Fibroblast of skin of right biceps (primary cell): ENCODE results near the gene AMMECR1L.

Experiments used
- DNase-seq: peaks from one replicate; pipeline ENCODE4 v3.0.0-alpha.2; 2013

Gene AMMECR1L

DNA sequence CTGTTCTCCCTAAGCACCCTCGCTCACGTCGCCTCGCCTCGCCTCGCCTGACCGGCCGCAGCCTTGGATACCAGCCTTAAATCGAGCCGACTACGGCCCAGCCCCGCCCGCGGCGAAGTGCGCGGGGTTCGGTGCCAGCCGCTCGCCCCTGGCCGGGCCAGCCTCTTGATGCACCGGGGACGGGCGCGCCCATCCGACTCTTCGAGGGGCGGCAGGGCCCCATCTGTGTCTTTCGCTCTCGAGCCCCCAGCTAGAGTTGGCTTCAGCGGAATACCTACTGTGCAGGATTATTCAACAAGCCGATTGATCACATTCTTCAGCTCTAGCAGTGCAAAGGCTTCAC, 808 bp upstream of the AMMECR1L start:
- peak; percentile 8 for DNase-seq

DNA sequence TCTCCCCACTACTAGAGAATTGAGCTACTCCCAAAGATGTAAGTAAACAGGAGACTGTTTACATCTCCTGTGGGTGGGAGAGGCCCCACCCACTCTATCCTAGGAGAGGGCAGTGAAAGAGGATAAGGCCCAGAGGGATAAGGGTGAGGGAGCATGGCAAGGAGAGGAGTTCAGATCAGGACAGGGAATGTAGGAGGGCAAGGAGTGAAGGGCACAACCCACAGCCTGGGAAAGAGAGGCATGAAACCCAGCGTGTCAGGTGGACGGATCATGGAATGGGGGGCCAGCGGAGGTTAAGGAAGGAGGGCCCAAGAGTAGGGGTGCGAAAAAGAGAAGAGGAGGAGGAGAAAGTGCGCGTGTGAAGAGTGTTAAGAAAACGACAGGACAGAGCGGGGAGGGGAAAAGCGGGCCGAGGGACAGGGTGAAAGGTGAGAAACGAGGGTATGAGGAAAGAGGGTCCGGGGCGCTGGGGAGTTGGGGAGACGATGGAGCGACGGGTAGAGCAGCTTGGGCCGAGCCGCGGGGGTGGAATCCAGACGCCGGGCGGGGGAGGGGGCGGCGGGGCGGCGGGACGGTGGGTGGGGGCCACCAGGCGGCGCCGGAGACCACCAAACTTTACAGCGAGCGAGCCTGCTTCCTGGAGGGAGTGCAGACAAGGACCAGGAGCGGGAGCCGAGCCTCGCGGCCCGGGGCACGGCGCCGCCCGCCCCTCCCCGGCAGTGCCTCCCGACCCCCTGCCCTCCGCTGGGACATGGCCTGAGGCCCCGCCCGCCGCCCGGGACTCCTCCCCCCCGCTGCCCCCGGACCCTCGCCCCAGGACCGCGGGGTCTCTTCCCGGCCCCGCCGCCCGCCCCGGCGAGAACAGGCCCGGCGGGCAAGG, 655 bp downstream of the AMMECR1L start:
- peak; percentile 38 for DNase-seq

DNA sequence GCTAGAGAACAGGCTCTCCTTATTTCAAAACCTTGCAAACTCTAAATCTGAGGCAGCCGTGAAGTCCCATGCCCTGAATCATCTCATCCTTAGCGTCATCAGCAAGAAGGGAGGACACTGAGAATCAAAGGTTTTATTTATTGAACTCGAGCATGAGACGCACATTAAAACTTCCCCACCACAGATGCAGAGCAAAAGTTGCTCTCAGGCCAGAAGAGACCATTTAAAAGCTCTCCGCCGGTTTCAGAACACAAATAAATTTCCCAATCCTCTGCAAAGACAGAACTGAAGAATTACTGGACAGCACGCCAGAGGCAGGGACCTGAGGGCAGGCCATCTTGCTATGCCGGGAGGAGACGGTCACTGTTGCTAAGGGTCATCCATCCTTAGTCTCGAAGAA, 1.3 kb downstream of the AMMECR1L start:
- DNase-seq = peak; percentile 59

DNA sequence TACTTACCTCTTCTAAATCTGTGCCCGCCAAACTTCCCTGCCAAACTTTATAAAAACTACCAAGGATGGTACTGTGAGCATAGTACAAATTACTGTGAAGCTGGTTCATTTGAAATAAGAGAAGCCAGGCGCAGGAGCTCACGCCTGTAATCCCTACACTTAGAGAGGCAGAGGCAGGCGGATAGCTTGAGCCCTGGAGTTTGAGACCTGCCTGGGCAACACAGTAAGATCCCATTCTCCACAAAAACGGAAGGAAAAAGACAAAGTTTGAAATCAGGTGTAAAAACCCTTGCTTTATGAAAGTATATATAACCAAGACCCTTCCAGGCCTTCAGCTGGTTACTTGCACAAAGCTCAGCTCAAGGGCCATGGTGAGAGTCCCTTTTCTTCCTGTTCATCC, 5.9 kb downstream of the AMMECR1L start:
- DNase-seq = no peak

DNA sequence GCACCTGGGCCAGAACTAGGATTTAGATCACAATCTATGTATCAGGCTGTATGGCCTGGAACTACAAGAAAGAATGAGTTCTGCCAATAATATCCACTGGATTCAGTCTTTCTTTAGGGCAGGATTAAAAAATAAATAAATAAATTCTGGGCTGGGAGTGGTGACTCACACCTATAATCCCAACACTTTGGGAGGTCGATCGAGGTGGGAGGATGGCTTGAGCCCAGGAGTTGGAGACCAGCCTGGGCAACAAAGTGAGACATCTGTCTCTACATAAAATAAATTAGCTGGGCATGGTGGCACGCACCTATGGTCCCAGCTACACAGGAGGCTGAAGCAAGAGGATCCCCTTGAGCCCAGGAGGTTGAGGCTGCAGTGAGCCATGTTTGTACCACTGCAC, 8.1 kb downstream of the AMMECR1L start:
- DNase-seq = peak; percentile 20

DNA sequence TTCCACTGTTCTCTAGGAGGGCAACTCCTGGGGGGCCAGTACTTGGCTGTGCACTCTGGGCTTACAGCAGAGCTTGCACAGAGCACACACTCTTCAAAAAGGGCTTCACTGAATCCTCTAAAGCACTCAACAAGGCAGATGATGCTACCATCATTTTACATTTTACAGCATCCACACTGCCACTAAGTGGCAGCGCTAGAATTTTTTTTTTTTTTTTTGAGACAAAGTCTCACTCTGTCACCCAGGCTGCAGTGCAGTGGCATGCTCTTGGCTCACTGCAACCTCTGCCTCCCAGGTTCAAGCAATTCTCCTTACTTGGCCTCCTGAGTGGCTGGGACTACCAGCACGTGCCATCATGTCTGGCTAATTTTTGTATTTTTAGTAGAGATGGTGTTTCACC, 8.6 kb downstream of the AMMECR1L start:
- DNase-seq = no peak

DNA sequence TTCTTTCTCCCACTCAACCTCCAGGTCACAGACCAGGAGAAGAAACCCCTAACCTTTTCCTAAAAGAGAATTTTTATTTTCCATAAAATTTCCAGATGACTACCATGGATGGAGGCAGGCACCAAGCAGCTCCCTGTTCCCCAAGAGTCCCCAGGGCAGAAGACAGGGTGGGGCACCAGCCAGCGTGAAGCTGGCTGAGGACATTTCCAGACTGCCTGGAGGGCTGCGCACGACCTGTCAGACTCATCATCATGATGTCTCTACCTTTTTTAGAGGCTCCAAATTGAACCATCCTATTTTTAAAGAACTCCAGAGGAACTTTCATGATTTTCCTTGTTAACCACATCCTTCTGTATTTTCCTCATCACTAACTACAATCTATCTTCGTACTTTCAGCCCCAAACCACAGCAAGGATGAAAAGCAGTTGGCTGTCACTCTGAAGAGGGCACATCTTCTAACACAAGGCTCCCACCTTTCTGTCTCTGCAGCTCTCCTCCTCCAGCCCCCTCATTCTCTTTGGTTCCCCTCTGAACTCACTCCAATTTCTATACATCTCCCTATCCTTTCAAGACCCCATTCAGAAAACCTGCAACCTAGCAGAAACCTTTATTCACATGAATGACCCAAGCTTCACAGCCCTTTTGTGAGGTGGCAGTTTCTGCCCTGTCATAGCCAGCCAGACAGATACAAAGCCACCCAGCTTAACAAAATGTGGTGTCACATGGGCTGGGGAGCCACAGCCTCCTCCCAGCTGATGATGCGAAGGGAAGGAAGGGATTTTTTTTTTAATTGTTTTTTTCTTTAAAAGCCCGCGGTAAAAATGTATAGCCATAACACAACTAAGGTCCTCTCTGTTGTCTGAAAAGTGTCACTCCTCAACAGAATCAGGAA, 11.1 kb downstream of the AMMECR1L start:
- DNase-seq = no peak

DNA sequence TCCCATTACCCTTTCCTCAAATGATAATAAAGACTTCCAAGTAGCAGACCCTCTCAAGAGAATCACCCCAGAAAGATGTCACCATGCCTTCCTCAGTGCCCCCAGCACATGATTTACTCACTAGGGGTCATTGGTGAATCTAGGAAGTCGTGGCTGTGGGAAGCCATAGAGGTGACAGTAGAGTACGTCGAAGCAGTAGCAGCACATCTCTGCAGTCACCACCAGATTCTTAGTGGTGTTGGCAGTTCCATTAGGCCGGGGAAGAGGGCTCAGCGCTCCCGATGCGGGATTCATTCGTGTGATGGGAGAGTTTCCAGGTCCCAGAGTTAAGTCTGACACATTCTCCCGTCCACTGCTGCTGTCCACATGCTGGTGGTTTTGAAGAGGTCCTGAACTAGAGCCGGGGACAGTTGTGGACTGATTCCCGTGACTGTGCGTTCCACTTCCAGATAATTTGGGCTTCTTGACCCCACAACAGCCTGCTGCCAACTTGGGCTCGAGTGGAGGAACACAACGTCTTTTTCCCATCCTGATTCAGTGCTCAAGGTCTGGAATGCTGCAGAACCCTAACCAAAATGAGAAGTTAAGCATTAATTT, 12.0 kb downstream of the AMMECR1L start:
- DNase-seq = no peak

DNA sequence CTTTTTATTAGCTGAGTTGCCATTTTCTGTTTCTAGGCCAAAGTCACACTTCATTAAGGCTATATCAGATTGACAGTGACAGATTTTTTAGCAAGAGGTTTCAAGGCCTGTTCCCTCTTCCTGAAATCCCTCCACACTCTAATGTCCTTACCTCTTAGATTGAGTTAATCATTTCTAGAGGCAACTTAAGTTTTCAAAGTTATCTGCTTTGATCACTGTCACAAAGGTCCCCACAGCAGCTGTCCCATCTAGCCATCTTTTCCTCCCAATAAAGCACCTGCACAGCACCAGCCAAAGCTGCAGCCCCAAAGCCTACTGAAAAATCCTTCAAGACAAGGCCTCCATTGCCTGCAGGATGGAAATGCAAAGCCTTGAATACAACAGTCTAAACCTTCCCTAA, 13.4 kb downstream of the AMMECR1L start:
- no peak for DNase-seq

DNA sequence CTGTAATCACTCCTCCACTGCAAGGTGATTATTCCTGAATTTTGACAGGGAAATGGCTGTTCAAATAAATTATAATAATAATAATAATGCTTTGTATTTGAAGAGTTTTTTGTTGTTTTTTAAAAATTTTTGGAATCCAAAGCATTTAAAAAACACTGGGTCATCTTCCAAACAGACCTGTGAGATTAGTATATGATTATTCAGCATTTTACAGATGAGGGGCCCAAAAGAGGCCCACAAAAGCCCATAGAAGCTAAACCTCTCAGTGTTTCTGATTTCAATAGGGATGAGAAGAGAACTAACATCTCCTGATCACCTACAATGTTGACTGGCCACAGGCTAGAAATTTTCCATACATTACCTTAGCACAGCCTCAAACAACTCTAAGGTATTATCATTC, 19.8 kb downstream of the AMMECR1L start:
- no peak for DNase-seq

DNA sequence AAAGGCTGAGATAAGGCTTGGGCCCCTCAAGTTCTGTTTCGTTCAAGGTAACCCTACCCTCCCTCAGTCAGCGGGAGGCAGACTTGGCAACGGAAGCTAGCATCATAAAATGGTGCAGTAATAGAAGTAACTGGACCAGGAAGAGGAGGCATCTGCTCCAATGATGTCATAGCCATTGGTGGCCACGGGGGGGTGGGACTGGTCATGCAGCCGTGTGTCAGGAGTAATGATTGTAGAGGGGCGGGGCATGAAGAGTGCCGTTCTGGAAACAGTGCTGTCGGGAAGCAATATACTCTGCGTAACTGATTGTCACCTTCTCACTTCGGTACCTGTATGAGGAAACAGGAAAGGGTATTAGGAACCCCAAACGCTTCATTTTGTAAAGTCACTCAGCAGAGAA, 20.9 kb downstream of the AMMECR1L start:
- peak; percentile 15 for DNase-seq

DNA sequence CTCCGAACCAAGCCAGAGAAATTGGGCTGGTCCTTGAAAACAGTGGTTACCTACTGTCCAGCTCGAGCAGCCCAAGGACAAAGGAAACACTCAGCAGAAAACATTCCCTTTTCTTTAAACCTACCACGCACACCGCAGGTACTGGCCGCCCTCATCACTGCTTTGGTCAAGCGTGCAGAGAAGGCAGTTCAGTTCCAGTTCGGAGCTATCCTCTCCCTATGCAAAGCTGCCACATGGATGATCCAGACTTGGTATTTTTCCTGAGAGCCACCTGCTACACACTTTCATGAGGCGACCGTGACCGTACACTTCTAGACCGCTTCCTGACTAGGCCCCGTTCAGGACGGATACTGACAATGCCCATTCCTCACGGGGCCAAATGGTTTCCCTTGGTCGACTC, 23.5 kb downstream of the AMMECR1L start:
- DNase-seq = no peak

DNA sequence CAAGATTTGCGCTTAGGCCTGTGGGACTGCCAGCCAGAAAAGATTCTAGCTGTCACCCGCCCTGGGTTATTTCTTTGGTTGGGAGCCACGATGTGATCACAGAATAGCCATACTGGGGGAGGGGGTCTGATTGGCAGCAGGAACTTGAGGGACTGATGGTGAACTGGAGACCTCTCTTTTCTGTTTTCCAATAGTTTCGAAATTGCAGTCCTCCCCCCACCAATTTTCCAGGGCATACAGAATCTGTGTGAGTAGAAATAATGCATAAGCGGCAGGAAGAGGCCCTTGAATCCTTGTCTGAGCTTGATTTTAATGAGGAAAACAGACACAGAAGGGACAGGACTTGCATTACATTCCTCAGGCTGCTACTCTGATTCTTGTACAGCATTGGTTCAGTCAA, 25.6 kb downstream of the AMMECR1L start:
- no peak for DNase-seq

DNA sequence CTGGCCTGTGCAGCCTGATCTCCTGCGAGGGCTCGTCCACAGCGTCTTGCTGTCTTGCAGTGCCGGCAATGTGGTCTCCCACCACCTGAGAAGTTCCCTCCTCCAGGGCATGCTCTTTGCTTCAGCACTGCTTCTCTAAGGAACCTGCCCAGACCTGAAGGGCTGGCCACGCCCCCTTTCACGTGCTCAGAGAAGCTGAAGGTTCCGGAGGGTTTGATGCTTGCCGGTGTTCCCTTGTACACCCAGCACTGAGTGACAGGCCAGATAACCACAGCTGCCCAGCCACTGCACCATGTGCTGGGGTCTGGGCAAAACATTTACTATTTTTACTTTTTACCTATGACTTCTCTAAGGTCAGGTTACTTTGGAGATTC, 26.1 kb downstream of the AMMECR1L start:
- DNase-seq = no peak

DNA sequence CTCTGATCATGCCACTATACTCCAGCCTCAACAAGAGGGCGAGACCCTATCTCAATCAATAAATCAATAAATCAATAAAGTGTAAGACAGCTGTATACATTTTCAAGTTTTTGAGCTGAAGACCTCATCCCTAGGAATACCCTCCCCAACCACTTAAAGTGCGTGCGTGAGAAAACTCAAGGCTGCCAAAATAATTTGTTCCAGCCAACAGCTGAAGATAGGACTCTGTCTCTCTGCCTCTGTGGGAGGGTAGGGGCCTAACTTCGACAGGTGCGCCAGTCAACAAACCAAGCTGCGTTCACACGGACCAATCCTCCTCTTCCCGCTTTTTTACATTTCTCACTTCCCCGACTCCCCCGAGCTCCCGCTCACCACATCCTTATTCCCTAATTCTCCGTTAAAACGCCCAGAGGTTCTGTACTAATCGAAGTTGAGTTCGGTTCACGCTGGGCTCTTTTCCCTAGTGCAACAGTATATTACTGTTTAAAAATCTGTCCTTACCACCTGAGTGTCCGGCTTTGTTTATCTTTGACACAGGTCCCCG, 28.4 kb downstream of the AMMECR1L start:
- DNase-seq = peak; percentile 16

DNA sequence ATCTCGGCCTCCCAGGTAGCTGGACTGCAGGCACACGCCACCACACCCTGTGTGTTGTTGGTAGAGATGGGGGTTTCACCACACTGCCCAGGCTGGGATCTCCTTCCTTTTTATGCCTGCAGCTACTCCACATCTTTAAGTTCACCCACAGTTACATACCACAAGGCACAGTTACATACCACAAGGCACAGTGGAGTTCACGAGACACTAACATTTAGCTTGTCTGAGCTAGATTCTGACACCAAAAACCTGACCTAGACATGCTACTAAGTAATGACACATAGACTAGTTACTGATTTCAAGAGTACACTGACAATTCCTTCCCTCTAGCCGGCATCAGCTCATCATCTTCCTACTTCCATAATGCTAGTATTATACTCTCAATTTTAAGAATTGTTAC, 32.1 kb downstream of the AMMECR1L start:
- DNase-seq = no peak

DNA sequence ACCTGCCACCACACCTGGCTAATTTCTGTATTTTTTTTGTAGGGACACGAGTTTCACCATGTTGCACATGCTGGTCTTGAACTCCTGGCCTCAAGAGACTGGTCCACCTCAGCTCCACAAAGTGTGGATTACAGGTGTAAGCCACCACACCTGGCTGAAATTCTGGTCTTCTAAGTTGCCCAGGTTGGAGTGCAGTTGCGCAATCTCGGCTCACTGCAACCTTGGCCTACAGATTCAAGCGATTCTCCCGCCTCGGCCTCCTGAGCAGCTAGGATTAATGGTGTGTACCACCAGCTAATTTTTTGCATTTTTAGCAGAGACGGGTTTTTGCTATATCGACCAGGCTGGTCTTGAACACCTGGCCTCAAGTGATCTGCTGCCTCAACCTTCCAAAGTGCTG, 33.4 kb downstream of the AMMECR1L start:
- DNase-seq = no peak

DNA sequence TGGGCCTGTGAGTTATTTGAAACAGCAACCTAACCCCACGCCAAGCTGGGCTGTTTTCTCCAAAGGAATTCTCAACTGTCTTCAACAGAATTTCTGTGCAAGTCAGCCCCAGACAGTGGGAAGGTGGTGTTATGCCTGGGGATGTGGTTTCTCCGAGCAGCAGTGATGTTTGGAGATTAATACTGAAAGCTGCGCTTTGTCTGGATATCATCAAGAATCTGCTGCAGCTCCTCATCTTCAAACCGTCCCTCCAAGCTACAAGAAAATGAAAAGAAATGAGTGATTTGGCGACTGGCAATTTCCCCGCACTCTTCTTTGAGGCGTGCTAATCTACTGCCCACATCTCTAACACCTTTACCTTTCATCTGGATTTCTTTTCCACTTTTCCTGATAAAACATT, 37.8 kb downstream of the AMMECR1L start:
- no peak for DNase-seq

DNA sequence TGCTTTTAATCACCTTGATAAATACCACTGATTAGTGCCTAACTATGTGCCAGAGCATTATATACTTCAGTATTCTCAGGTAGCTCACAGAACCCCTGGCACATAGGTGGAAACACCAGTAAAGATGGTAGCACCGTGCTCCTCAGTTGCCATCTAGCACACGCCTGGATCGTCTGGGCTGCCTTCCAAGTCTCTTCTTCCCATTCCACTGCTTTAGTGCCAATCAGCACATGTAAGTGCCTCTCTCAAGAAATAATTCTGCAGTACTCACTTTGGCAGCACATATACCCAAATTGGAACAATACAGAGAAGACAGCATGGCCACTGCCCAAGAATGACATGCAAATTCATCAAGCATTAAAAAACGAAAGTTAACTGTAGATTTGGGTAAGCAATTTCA, 40.8 kb downstream of the AMMECR1L start:
- no peak for DNase-seq

DNA sequence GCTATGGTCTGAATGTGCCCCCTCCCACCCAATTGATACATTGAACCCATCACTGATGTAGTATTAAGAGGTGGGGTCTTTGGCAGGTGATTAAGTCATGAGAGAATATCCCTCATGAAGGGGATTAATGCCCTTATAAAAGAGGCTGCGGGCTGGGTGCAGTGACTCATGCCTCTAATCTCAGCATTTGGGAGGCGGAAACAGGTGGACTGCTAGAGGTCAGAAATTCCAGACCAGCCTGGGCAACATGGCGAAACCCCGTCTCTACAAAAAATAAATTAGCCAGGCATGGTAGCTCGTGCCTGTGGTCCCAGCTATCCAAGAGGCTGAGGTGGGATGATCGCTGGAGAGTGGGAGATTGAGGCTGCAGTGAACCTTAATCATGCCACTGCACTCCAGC, 42.1 kb downstream of the AMMECR1L start:
- no peak for DNase-seq

DNA sequence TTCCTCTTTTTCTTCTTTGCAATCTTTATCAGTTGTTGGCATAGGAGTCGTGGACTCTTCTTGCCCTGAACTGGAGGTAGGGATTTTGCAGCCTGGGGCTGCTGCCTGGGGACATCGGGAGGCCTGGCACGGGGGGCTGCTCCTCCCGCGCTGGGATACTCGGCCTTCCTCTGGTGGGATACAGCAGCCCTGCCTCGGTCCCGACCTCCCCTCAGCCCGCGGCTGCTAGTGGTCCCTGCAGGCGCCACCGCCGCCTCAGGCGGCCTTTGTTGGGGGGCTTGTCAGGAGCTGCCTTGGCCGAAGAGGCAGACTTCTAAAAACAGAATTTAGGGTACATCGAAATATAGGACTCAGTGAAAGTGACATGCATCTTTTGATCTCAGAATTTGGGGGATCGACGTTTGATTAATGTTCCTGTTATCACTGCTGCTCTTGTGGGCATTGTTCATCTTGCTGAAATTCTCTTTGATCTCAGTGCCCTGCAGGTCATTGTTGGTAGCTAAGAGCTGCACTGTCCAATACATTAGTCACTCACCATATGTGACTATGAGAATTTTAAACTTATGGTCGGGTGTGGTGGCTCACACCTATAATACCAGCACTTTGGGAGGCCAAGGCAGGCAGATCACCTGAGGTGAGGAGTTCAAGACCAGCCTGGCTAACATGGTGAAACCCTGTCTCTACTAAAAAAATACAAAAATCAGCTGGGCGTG, 44.1 kb downstream of the AMMECR1L start:
- DNase-seq = no peak

DNA sequence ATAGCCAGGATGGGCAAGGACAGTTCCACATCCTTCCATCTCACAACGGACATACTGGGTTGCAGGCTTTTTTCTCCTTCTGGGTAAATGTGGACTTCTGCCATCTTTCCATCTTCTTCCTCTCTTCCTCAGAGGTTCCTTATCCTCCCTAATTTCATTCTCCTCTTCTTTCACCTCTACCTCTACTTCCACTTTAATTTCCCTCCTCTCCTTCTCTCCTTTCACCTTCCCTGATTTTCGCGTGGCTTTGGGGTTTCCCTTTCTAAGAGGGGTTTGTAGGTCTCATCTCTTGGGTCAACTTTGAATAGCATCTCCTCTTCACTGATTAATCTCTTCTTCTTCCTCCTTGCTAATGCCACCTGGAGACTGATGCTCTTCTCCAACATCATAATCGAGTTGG, 44.9 kb downstream of the AMMECR1L start:
- no peak for DNase-seq

DNA sequence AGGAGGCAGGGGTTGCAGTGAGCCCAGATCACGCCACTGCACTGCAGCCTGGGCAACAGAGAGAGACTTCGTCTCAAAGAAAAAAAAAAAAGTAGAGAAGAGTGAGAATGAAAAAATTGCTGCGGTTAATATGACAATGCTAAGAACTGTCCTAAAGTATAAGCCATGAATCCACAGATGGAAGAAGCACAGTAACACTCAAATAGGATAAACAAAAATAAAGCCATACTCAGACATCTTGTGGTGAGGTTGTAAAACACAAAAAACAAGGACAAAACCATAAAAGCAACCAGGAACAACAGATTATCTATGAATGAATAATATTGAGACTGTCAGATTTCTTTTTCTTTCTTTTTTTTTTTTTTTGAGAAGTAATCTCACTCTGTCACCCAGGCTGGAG, 50.8 kb downstream of the AMMECR1L start:
- no peak for DNase-seq
